Endothelial cell (in vitro differentiated cells): Measurements from ENCODE around the gene CHRDL2. TPM values are rescaled to one million over a fixed set of nuclear protein-coding genes. Genes with fewer than 3 reads are reported as not detected.
"Not testable (repeated sequence)": the region's sequence is repeated elsewhere in the genome, so short reads cannot be mapped to it uniquely, and the experiment has no call there.

ENCODE experiments used
- DNase-seq: peaks from one replicate; pipeline ENCODE4 v3.0.0; 2021; ENCODE audit warnings: low spot score
- H3K27ac Mint-ChIP-seq: one replicate; pipeline ENCODE4 v1.8.0; 2021; ENCODE audit warnings: mixed read lengths, inconsistent platforms; ENCODE audit not compliant: unreplicated experiment
- H3K27me3 Mint-ChIP-seq: one replicate; pipeline ENCODE4 v1.8.0; 2021; ENCODE audit warnings: mild to moderate bottlenecking, moderate library complexity, mixed read lengths, inconsistent platforms; ENCODE audit not compliant: unreplicated experiment
- H3K36me3 Mint-ChIP-seq: one replicate; pipeline ENCODE4 v1.8.0; 2021; ENCODE audit warnings: mild to moderate bottlenecking, low read depth, mixed read lengths, inconsistent platforms; ENCODE audit not compliant: unreplicated experiment
- H3K4me1 Mint-ChIP-seq: one replicate; pipeline ENCODE4 v1.8.0; 2021; ENCODE audit warnings: mild to moderate bottlenecking, mixed read lengths, inconsistent platforms; ENCODE audit not compliant: unreplicated experiment
- H3K4me3 Mint-ChIP-seq: one replicate; pipeline ENCODE4 v1.8.0; 2021; ENCODE audit warnings: mild to moderate bottlenecking, mixed read lengths, inconsistent platforms; ENCODE audit not compliant: unreplicated experiment
- H3K9me3 Mint-ChIP-seq: one replicate; pipeline ENCODE4 v1.8.0; 2021; ENCODE audit warnings: mixed read lengths, inconsistent platforms; ENCODE audit not compliant: unreplicated experiment
- total RNA-seq: library from RNA; stranded (reverse); fragmentation: NEBNext Ultra II Directional; extraction: Animal tissue kit (Norgen Biotek cat#: 25700); gene quantifications from one replicate; pipeline ENCODE4 v1.2.1, GENCODE V29; 2021; ENCODE audit not compliant: unreplicated experiment
- TF ChIP-seq, protein P1 (sequence below): fragments of 200-600 bp; sonication (generic); IDR thresholded peaks from one replicate; pipeline ENCODE4 v1.5.0; 2021; ENCODE audit warnings: antibody characterized with exemption; ENCODE audit not compliant: unreplicated experiment

CHRDL2 gene
- total RNA-seq, 1 donor from 2014 or later, result 0.21 TPM

DNA sequence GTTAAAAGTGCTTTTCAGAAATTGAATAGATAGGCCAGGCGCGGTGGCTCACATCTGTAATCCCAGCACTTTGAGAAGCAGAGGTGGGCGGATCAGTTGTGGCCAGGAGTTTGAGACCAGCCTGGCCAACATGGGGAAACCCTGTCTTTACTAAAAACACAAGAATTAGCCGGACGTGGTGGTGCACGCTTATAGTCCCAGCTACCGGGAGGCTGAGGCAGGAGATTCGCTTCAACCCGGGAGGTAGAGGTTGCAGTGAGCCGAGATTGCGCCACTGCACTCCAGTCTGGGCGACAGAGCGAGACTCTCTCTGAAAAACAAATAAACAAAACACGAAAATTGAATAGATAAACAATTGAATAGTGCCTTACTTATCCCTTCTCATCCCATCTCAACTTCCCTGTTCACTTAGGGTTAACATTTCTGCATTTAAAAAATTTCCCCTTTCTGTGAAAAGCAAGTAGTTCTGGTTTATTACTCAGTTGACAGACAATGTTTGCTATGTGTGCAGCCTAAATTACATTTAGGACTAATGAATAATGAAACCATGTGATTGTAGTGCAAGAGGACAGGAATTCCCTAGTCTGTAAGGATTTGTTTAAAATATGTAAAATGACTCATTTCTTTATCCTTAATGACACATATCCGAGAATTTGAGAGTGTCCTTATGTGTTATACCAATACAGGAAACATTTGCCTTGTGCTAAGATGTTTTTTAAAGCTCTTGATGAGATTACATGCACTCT is 23.5 kb upstream of the CHRDL2 start:
- Mint-ChIP-seq H3K27ac (peak overlapping the region; percentile 11), H3K4me1 (peaks cover 25% of the 10 kb centered on the region), H3K9me3 (no peaks in the 10 kb centered on the region), H3K36me3 (peaks cover 5% of the 10 kb centered on the region), H3K27me3 (peaks cover 5% of the 10 kb centered on the region), H3K4me3 (no peak overlapping the region)
- TF ChIP-seq, protein P1, sequence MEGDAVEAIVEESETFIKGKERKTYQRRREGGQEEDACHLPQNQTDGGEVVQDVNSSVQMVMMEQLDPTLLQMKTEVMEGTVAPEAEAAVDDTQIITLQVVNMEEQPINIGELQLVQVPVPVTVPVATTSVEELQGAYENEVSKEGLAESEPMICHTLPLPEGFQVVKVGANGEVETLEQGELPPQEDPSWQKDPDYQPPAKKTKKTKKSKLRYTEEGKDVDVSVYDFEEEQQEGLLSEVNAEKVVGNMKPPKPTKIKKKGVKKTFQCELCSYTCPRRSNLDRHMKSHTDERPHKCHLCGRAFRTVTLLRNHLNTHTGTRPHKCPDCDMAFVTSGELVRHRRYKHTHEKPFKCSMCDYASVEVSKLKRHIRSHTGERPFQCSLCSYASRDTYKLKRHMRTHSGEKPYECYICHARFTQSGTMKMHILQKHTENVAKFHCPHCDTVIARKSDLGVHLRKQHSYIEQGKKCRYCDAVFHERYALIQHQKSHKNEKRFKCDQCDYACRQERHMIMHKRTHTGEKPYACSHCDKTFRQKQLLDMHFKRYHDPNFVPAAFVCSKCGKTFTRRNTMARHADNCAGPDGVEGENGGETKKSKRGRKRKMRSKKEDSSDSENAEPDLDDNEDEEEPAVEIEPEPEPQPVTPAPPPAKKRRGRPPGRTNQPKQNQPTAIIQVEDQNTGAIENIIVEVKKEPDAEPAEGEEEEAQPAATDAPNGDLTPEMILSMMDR, result no peak
- no peak for DNase-seq

DNA sequence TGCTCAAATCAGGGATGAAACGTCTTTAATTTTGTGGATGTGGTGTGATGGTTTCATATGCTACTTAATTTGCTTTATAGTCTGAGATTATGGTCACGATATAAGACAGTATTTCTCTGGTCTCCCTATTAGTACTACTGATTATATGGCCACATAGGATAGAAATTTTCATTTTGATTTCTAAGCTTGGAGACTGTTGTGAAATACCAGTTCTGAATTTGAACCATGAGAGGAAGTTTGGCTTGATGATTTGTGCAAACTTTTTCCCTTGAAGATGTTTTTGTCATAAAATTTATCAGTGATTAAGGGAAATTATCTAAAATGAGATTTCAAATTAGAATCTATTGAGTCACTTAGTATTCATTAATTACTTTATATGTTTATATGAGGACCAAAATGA is 20.1 kb upstream of the CHRDL2 start:
- Mint-ChIP-seq H3K27ac (no peak overlapping the region), H3K4me3 (peak overlapping the region; percentile 15), H3K27me3 (peaks cover 9% of the 10 kb centered on the region), H3K4me1 (peaks cover 39% of the 10 kb centered on the region), H3K36me3 (peaks cover under 1% of the 10 kb centered on the region), H3K9me3 (no peaks in the 10 kb centered on the region)
- TF ChIP-seq, protein P1, result no peak
- no peak for DNase-seq

DNA sequence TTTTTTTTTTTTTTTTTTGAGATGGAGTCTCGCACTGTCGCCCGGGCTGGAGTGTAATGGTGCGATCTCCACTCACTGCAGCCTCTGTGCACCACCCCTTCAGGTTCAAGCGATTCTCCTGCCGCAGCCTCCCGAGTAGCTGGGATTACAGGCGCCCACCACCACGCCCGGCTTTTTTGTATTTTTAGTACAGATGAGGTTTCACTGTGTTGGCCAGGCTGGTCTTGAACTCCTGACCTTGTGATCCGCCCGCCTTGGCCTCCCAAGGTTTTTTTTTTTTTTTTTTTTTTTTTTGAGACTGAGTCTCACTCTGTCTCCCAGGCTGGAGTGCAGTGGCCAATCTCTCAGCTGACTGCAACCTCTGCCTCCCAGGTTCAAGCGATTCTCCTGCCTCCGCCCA is 19.4 kb upstream of the CHRDL2 start:
- not testable (repeated sequence) for H3K4me3 Mint-ChIP-seq, H3K36me3 Mint-ChIP-seq, H3K27me3 Mint-ChIP-seq, H3K27ac Mint-ChIP-seq, H3K9me3 Mint-ChIP-seq, DNase-seq
- peaks cover 35% of the 10 kb centered on the region for H3K4me1 Mint-ChIP-seq

DNA sequence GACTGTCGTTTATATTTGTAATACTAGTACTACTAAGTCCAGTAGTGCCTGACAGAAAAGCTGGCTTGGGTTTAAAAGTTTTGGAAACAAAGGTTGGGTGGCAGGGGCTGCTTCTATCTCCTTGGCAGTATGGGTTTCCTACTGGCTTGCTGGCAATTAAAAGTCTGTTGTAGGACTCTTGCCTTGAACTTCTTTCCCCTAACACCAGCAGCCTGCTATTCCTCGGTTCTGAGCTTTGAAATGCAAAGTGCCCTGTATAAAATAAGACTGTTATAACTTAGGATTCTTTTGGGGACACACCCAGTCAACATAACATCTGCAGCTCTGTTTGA is 18.7 kb upstream of the CHRDL2 start:
- Mint-ChIP-seq H3K27me3 (peaks cover 6% of the 10 kb centered on the region), H3K4me1 (peaks cover 30% of the 10 kb centered on the region), H3K4me3 (peak overlapping the region; percentile 96), H3K36me3 (no peaks in the 10 kb centered on the region), H3K9me3 (no peaks in the 10 kb centered on the region), H3K27ac (peak overlapping the region; percentile 27)
- DNase-seq, result no peak
- TF ChIP-seq, protein P1, result no peak

DNA sequence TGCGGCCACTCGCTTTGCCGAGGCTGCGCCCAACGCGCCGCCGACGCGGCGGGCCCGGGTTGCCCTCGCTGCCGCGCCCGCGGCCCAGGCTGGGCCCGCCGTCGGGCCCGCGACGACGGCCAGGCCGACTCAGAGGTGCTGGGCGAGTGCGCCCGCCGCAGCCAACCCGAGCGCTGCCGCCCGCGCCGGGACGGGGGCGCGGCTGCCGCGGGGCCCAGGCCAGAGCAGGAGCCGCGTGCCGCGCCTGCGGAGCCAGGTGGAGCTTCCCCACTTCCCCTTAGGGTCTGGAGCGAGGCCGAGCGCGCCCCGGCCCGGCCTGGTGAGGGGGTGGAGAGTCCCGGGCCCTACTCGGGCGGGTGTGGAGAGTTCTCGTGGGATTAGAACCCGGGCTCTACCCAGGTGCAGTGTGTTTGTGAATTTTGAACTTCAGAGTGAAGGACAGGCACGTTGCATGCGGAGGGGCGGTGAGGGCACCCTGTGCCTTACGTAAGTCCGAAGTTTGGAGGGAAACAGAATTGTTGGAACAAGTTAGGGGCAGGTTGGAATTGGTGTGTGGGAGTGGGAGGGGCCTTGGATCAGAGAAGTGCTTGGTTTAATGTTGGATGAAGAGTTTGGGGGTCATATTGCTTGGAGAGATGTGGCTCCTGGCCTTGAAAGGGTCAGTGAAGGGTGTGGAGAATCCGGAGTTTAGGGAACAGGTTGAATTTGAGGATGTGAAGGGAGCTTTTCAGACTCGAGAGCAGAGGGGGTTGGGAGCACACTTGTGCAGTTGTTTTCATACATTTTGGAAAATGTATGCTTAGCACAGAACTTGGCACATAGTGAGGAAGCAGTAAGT is 18.1 kb upstream of the CHRDL2 start:
- Mint-ChIP-seq H3K27me3 (peaks cover 4% of the 10 kb centered on the region), H3K27ac (peak overlapping the region; percentile 89), H3K4me1 (peaks cover 29% of the 10 kb centered on the region), H3K36me3 (no peaks in the 10 kb centered on the region), H3K9me3 (no peaks in the 10 kb centered on the region), H3K4me3 (peak overlapping the region; percentile 96)
- peak; percentile 60 for DNase-seq
- TF ChIP-seq, protein P1, result no peak
